H9 (cell line): Measurements from ENCODE around the gene PPTC7. TPM values are rescaled to one million over a fixed set of nuclear protein-coding genes. Genes with fewer than 3 reads are reported as not detected.

ENCODE experiments used
- DNase-seq: peaks from one replicate; pipeline ENCODE4 v3.0.0-alpha.2; 2017
- H2AFZ ChIP-seq: one replicate; pipeline ENCODE4 v1.6.1; 2013; ENCODE audit warnings: mild to moderate bottlenecking, low read length, control low read depth, moderate library complexity
- H2AK5ac ChIP-seq: 2 replicates; pipeline ENCODE4 v1.6.1; 2013; ENCODE audit warnings: low read length, control low read depth, mixed read lengths; ENCODE audit not compliant: insufficient read length
- H2BK120ac ChIP-seq: one replicate; pipeline ENCODE4 v1.6.1; 2013; ENCODE audit warnings: low read depth, mild to moderate bottlenecking, low read length, control low read depth, inconsistent platforms; ENCODE audit not compliant: poor library complexity, severe bottlenecking
- H2BK12ac ChIP-seq: 2 replicates; pipeline ENCODE4 v1.6.1; 2013; ENCODE audit warnings: low read length, control low read depth, mixed read lengths, low read depth; ENCODE audit not compliant: insufficient read length
- H2BK15ac ChIP-seq: 2 replicates; pipeline ENCODE4 v1.6.1; 2013; ENCODE audit warnings: low read depth, low read length, control low read depth
- H2BK20ac ChIP-seq: one replicate; pipeline ENCODE4 v1.6.1; 2013; ENCODE audit warnings: low read depth, mild to moderate bottlenecking, low read length, control low read depth, inconsistent platforms; ENCODE audit not compliant: poor library complexity, severe bottlenecking
- H2BK5ac ChIP-seq: 2 replicates; pipeline ENCODE4 v1.6.1; 2013; ENCODE audit warnings: low read length, control low read depth, mixed read lengths; ENCODE audit not compliant: insufficient read length
- H3K14ac ChIP-seq: 2 replicates; pipeline ENCODE4 v1.6.1; 2013; ENCODE audit warnings: low read length, control low read depth; ENCODE audit not compliant: insufficient read depth
- H3K18ac ChIP-seq: 2 replicates; pipeline ENCODE4 v1.6.1; 2013; ENCODE audit warnings: low read depth, mild to moderate bottlenecking, mixed read lengths, low read length, control low read depth; ENCODE audit not compliant: insufficient read length
- H3K23ac ChIP-seq: 2 replicates; pipeline ENCODE4 v1.6.1; 2013; ENCODE audit warnings: low read length, control low read depth, mixed read lengths, low read depth; ENCODE audit not compliant: insufficient read length
- H3K23me2 ChIP-seq: 2 replicates; pipeline ENCODE4 v1.6.1; 2013; ENCODE audit warnings: low read depth, mild to moderate bottlenecking, mixed read lengths, low read length, control low read depth; ENCODE audit not compliant: insufficient read length, poor library complexity, severe bottlenecking
- H3K27ac ChIP-seq: 2 replicates; pipeline ENCODE4 v1.5.1; 2013; ENCODE audit warnings: low read length, control low read depth, mixed read lengths, low read depth; ENCODE audit not compliant: insufficient read length
- H3K27me3 ChIP-seq: 2 replicates; pipeline ENCODE4 v1.6.1; 2013; ENCODE audit warnings: low read length, control low read depth, inconsistent platforms; ENCODE audit not compliant: insufficient read depth
- H3K4ac ChIP-seq: 2 replicates; pipeline ENCODE4 v1.6.1; 2013; ENCODE audit warnings: low read depth, mild to moderate bottlenecking, control low read depth, inconsistent platforms, low read length, moderate library complexity
- H3K4me1 ChIP-seq: 2 replicates; pipeline ENCODE4 v1.6.1; 2013; ENCODE audit warnings: low read length, control low read depth, inconsistent platforms; ENCODE audit not compliant: insufficient read depth
- H3K4me2 ChIP-seq: 2 replicates; pipeline ENCODE4 v1.6.1; 2013; ENCODE audit warnings: low read length, control low read depth, mixed read lengths; ENCODE audit not compliant: insufficient read length, insufficient read depth
- H3K56ac ChIP-seq: 2 replicates; pipeline ENCODE4 v1.6.1; 2013; ENCODE audit warnings: low read depth, mild to moderate bottlenecking, mixed read lengths, low read length, control low read depth; ENCODE audit not compliant: insufficient read length
- H3K79me1 ChIP-seq: 2 replicates; pipeline ENCODE4 v1.6.1; 2013; ENCODE audit warnings: low read depth, mild to moderate bottlenecking, moderate library complexity, low read length, control low read depth, inconsistent platforms; ENCODE audit not compliant: insufficient read depth, poor library complexity, severe bottlenecking
- H3K79me2 ChIP-seq: 2 replicates; pipeline ENCODE4 v1.6.1; 2013; ENCODE audit warnings: low read length, control low read depth, inconsistent platforms; ENCODE audit not compliant: insufficient read depth
- H3K9ac ChIP-seq: 2 replicates; pipeline ENCODE4 v1.6.1; 2013; ENCODE audit warnings: low read length, control low read depth, mixed read lengths; ENCODE audit not compliant: insufficient read length; ENCODE audit errors: extremely low read depth
- H3K9me3 ChIP-seq: one replicate; pipeline ENCODE4 v1.6.1; 2013; ENCODE audit warnings: low read depth, low read length, inconsistent platforms; ENCODE audit not compliant: control insufficient read depth
- H3T11ph ChIP-seq: one replicate; pipeline ENCODE4 v1.6.1; 2013; ENCODE audit warnings: mild to moderate bottlenecking, low read length, control low read depth, inconsistent platforms
- H4K20me1 ChIP-seq: one replicate; pipeline ENCODE4 v1.6.1; 2013; ENCODE audit not compliant: control insufficient read depth, insufficient read length, insufficient read depth
- H4K5ac ChIP-seq: 2 replicates; pipeline ENCODE4 v1.6.1; 2013; ENCODE audit warnings: low read depth, mild to moderate bottlenecking, mixed read lengths, low read length, control low read depth; ENCODE audit not compliant: insufficient read length
- H4K8ac ChIP-seq: replicated peaks from 2 replicates; pipeline ENCODE4 v1.6.1; 2013; ENCODE audit warnings: low read length, control low read depth, mixed read lengths, low read depth; ENCODE audit not compliant: insufficient read length
- H4K91ac ChIP-seq: 2 replicates; pipeline ENCODE4 v1.6.1; 2013; ENCODE audit warnings: low read depth, mild to moderate bottlenecking, moderate library complexity, mixed read lengths, low read length, control low read depth; ENCODE audit not compliant: insufficient read length
- H3K27ac Mint-ChIP-seq, 3 experiments: 2 replicates in 2 of 3; 3 replicates in 1 of 3; pipeline ENCODE4 v1.8.0; 2020 to 2021; ENCODE audit warnings: mixed read lengths in 3 of 3, mild to moderate bottlenecking in 1 of 3, moderate library complexity in 1 of 3
- H3K27me3 Mint-ChIP-seq: 2 replicates; pipeline ENCODE4 v1.8.0; 2021; ENCODE audit warnings: low read depth, mild to moderate bottlenecking, moderate library complexity, mixed read lengths
- H3K36me3 Mint-ChIP-seq, 3 experiments: 2 replicates in 2 of 3; 3 replicates in 1 of 3; pipeline ENCODE4 v1.8.0; 2020 to 2021; ENCODE audit warnings: low read depth in 3 of 3, mixed read lengths in 3 of 3; ENCODE audit not compliant: insufficient read depth in 1 of 3
- H3K4me1 Mint-ChIP-seq, 2 experiments: 2 replicates each; pipeline ENCODE4 v1.8.0; 2020; ENCODE audit warnings: mixed read lengths in 2 of 2
- H3K4me3 Mint-ChIP-seq, 2 experiments: 2 replicates in 1 of 2; 3 replicates in 1 of 2; pipeline ENCODE4 v1.8.0; 2020 to 2021; ENCODE audit warnings: mild to moderate bottlenecking in 2 of 2, mixed read lengths in 2 of 2, moderate library complexity in 1 of 2
- H3K9me3 Mint-ChIP-seq, 2 experiments: 2 replicates in 1 of 2; 3 replicates in 1 of 2; pipeline ENCODE4 v1.8.0; 2020; ENCODE audit warnings: mild to moderate bottlenecking in 2 of 2, mixed read lengths in 2 of 2, moderate library complexity in 1 of 2
- CTCF ChIP-seq: fragments of 200-600 bp; sonication (generic); conservative IDR thresholded peaks from 3 replicates; pipeline ENCODE4 v1.8.0; 2021; ENCODE audit warnings: antibody characterized with exemption, mild to moderate bottlenecking
- WGBS: extraction: QIAGEN DNeasy Blood & Tissue Kit; methylation state at CpG from one replicate; pipeline ENCODE4 v1.1.7; 2013; ENCODE audit warnings: missing lambda C conversion rate, low lambda C conversion rate, mixed read lengths; ENCODE audit not compliant: insufficient read length; ENCODE audit errors: extremely low coverage; 5-methylcytosine and 5-hydroxymethylcytosine counted together
- total RNA-seq: library from RNA; stranded (reverse); gene quantifications from 2 replicates; pipeline ENCODE4 v1.2.1, GENCODE V29; 2021

PPTC7 gene
- total RNA-seq, 1 experiment from 2014 or later = 15.8 TPM

GRCh38 chr12:110599334-110599733 lies 16.2 kb upstream of the PPTC7 start:
- H2BK15ac ChIP-seq = no peak overlapping the region
- Mint-ChIP-seq H3K4me3 (no peak overlapping the region), H3K9me3 (no peaks in the 10 kb centered on the region), H3K27me3 (no peaks in the 10 kb centered on the region; the same call in none of the 2 replicates), H3K27ac (no peak overlapping the region), H3K4me1 (no peaks in the 10 kb centered on the region), H3K36me3 (no peaks in the 10 kb centered on the region)
- DNase-seq = no peak
- WGBS = no CpG with 5 or more reads among the region's 4 CpGs
- no peak overlapping the region for H3K27ac ChIP-seq
- no peak overlapping the region for H4K5ac ChIP-seq
- H3K79me1 ChIP-seq = no peaks in the 10 kb centered on the region
- no peak overlapping the region for H4K8ac ChIP-seq
- no peaks in the 10 kb centered on the region for H3K9me3 ChIP-seq
- no peak overlapping the region for H4K91ac ChIP-seq
- no peaks in the 10 kb centered on the region for H3K79me2 ChIP-seq
- no peak overlapping the region for H3K56ac ChIP-seq
- no peaks in the 10 kb centered on the region for H3K4me1 ChIP-seq
- H3K18ac ChIP-seq = no peak overlapping the region
- H3K14ac ChIP-seq = no peak overlapping the region
- no peak overlapping the region for H2BK5ac ChIP-seq
- no peak overlapping the region for H2AK5ac ChIP-seq
- H3K4ac ChIP-seq = no peak overlapping the region
- no peaks in the 10 kb centered on the region for H3K23me2 ChIP-seq
- H2AFZ ChIP-seq = no peak overlapping the region
- no peak overlapping the region for H2BK12ac ChIP-seq
- no peak overlapping the region for H2BK120ac ChIP-seq
- H3K27me3 ChIP-seq = no peaks in the 10 kb centered on the region
- no peak for TF ChIP-seq CTCF
- H3K23ac ChIP-seq = no peak overlapping the region
- no peak overlapping the region for H3K4me2 ChIP-seq
- no peak overlapping the region for H3K9ac ChIP-seq
- no peaks in the 10 kb centered on the region for H4K20me1 ChIP-seq
- H2BK20ac ChIP-seq = no peak overlapping the region
- H3T11ph ChIP-seq = no peak overlapping the region
